B cell (primary cell): ENCODE measurements around the gene SMARCD1. TPM values are rescaled to one million over a fixed set of nuclear protein-coding genes. Genes with fewer than 3 reads are reported as not detected.

ENCODE experiments used
- ATAC-seq: fragments of 200-7000 bp; cut with Tn5 transposase; one replicate; pipeline ENCODE4 v1.10.0; 2021; ENCODE audit warnings: low read depth, mild to moderate bottlenecking, moderate number of reproducible peaks, moderate library complexity
- CTCF ChIA-PET: fragments of 350-600 bp; sonication (Branson Sonifier 250); formaldehyde crosslinking; loops from one replicate; lab custom pipeline; 2021; ENCODE audit warnings: antibody characterized with exemption, inconsistent platforms; lab: Charles Lee
- POLR2A ChIA-PET: fragments of 350-600 bp; sonication (Branson Sonifier 250); formaldehyde crosslinking; loops from one replicate; lab custom pipeline; 2021; ENCODE audit warnings: antibody characterized with exemption; lab: Charles Lee
- DNase-seq: peaks from one replicate; pipeline ENCODE4 v3.0.0; 2013
- H2AFZ ChIP-seq: 2 replicates; pipeline ENCODE4 v1.6.1; 2012; ENCODE audit warnings: mild to moderate bottlenecking, low read depth, low read length; ENCODE audit not compliant: insufficient read depth, poor library complexity, severe bottlenecking
- H3K27ac ChIP-seq, 2 donors: 1 replicate in 1 of 2; 2 replicates in 1 of 2; pipeline ENCODE4 v1.5.1; 2012 to 2013; ENCODE audit warnings: low read length in 2 of 2, mild to moderate bottlenecking in 2 of 2, moderate library complexity in 1 of 2
- H3K27me3 ChIP-seq, 4 experiments: fragments of 200-600 bp in 1 of 4; sonication (generic) in 1 of 4; replicated peaks in 1 of 4; 1 replicate in 2 of 4; 2 replicates in 2 of 4; pipeline versions ENCODE4 v1.6.1 to v1.7.0; 2013 to 2016; ENCODE audit warnings: low read length in 3 of 4, mild to moderate bottlenecking in 2 of 4, mixed read lengths in 1 of 4, moderate library complexity in 1 of 4; ENCODE audit not compliant: insufficient read depth in 4 of 4, control insufficient read depth in 3 of 4; ENCODE audit errors: control extremely low read depth in 1 of 4
- H3K36me3 ChIP-seq, 2 experiments: replicated peaks in 1 of 2; 1 replicate in 1 of 2; 2 replicates in 1 of 2; pipeline versions ENCODE4 v1.6.1 to v1.7.1; 2013; ENCODE audit warnings: low read length in 1 of 2; ENCODE audit not compliant: insufficient read depth in 2 of 2, control insufficient read depth in 1 of 2; ENCODE audit errors: control extremely low read depth in 1 of 2, extremely low read depth in 1 of 2
- H3K4me1 ChIP-seq, 2 donors: fragments of 200-600 bp in 1 of 2; sonication (generic) in 1 of 2; 1 replicate in 1 of 2; 2 replicates in 1 of 2; pipeline versions ENCODE4 v1.5.1 to v1.6.1; 2013 to 2017; ENCODE audit warnings: low read length in 2 of 2; ENCODE audit not compliant: control insufficient read depth in 2 of 2, insufficient read depth in 2 of 2
- H3K4me2 ChIP-seq: replicated peaks from 2 replicates; pipeline ENCODE3; 2012; ENCODE audit warnings: mild to moderate bottlenecking, low read depth, low read length; ENCODE audit not compliant: poor library complexity, severe bottlenecking
- H3K4me3 ChIP-seq, 5 experiments: fragments of 200-600 bp in 1 of 5; sonication (generic) in 1 of 5; 1 replicate in 3 of 5; 2 replicates in 2 of 5; pipeline versions ENCODE4 v1.5.1 to v1.7.0; 2011 to 2016; ENCODE audit warnings: low read length in 4 of 5, mild to moderate bottlenecking in 4 of 5, low read depth in 2 of 5, control low read depth in 1 of 5, moderate library complexity in 1 of 5; ENCODE audit not compliant: insufficient read depth in 1 of 5; ENCODE audit errors: control extremely low read depth in 1 of 5, extremely low read depth in 1 of 5
- H3K79me2 ChIP-seq: fragments of 200-600 bp; sonication (generic); one replicate; pipeline ENCODE4 v1.6.0; 2016; ENCODE audit warnings: low read length; ENCODE audit not compliant: control insufficient read depth, insufficient read depth
- H3K9ac ChIP-seq: fragments of 200-600 bp; sonication (generic); 2 replicates; pipeline ENCODE4 v1.6.1; 2017; ENCODE audit warnings: mild to moderate bottlenecking, low read length, moderate library complexity
- H3K9me3 ChIP-seq, 3 donors: one replicate each; pipeline versions ENCODE4 v1.6.1 to v1.7.1; 2013; ENCODE audit warnings: low read length in 2 of 3; ENCODE audit not compliant: control insufficient read depth in 2 of 3, insufficient read depth in 1 of 3; ENCODE audit errors: control extremely low read depth in 1 of 3
- H4K20me1 ChIP-seq: 2 replicates; pipeline ENCODE4 v1.6.0; 2012; ENCODE audit warnings: mild to moderate bottlenecking, low read length; ENCODE audit not compliant: insufficient read depth, control insufficient read depth, poor library complexity, severe bottlenecking
- H3K27ac Mint-ChIP-seq: one replicate; pipeline ENCODE4 v1.8.0; 2021; ENCODE audit warnings: mixed read lengths
- H3K27me3 Mint-ChIP-seq: one replicate; pipeline ENCODE4 v1.8.0; 2021; ENCODE audit warnings: mixed read lengths
- H3K4me1 Mint-ChIP-seq: one replicate; pipeline ENCODE4 v1.8.0; 2021; ENCODE audit warnings: mixed read lengths
- H3K4me3 Mint-ChIP-seq: one replicate; pipeline ENCODE4 v1.8.0; 2021; ENCODE audit warnings: mixed read lengths
- H3K9me3 Mint-ChIP-seq: one replicate; pipeline ENCODE4 v1.8.0; 2022; ENCODE audit warnings: mixed read lengths; ENCODE audit not compliant: insufficient read depth
- CTCF ChIP-seq: fragments of 200-600 bp; IDR thresholded peaks from one replicate; pipeline ENCODE4 v1.8.0; 2022; ENCODE audit warnings: antibody characterized with exemption, mild to moderate bottlenecking
- EZH2 ChIP-seq: IDR thresholded peaks from 2 replicates; pipeline ENCODE4 v1.6.1; 2012; ENCODE audit warnings: borderline replicate concordance, low read depth, mild to moderate bottlenecking, moderate library complexity, low read length; ENCODE audit not compliant: insufficient read depth, poor library complexity, severe bottlenecking
- WGBS: methylation state at CpG from one replicate; pipeline ENCODE4 v1.1.5; 2013; ENCODE audit warnings: missing lambda C conversion rate; ENCODE audit not compliant: insufficient coverage; 5-methylcytosine and 5-hydroxymethylcytosine counted together
- intact Hi-C: fragments of 100-400 bp; cut with micrococcal nuclease; formaldehyde crosslinking; loops from one replicate; pipeline ENCODE4 v1.10.0; 2022
- polyA plus RNA-seq: library from polyadenylated mRNA; depleted of rRNA; stranded (reverse); fragments of >200 nt; gene quantifications from 2 replicates; pipeline ENCODE4 v1.2.3, GENCODE V29; 2012
- total RNA-seq, 2 donors: library from RNA; stranded (reverse); fragments of 120-200 nt in 1 of 2; gene quantifications; 1 replicate in 1 of 2; 2 replicates in 1 of 2; pipeline versions ENCODE4 v1.2.3 to v1.2.4, GENCODE V29; 2013 to 2022

SMARCD1 gene
- total and polyA plus RNA-seq, 2 donors (not counting 1 experiment from before 2014, with no cell fraction given) = 67.8 to 101 TPM

GRCh38 chr12:50057896-50058670 lies 27.1 kb upstream of the SMARCD1 start:
- Mint-ChIP-seq H3K27ac (no peak overlapping the region), H3K27me3 (peaks cover 59% of the 10 kb centered on the region), H3K4me1 (peaks cover 19% of the 10 kb centered on the region), H3K9me3 (no peaks in the 10 kb centered on the region), H3K4me3 (peak overlapping the region; percentile 70)
- Histone ChIP-seq H3K27ac (no peak overlapping the region), H3K4me2 (peak overlapping the region; percentile 94), H3K36me3 (no peaks in the 10 kb centered on the region), H3K4me3 (peak overlapping the region in 2 of 5 experiments; percentile 19 to 62), H3K9ac (no peak overlapping the region), H3K27me3 (peaks cover 0 to 47% (median 17%) of the 10 kb centered on the region in 4 experiments), H3K79me2 (no peaks in the 10 kb centered on the region), H3K9me3 (peaks cover 0 to 4% (median 0%) of the 10 kb centered on the region in 3 donors), H3K4me1 (peaks cover 22 to 23% of the 10 kb centered on the region in 2 donors), H4K20me1 (no peaks in the 10 kb centered on the region), H2AFZ (no peak overlapping the region)
- ATAC-seq (no peak), DNase-seq (no peak)
- 27% methylated on average over 20 of the region's 30 CpGs for WGBS
- intact Hi-C loops = loop anchor here (5.0 kb wide), 1 partner anchor 191 kb away; no protein-coding TSS in a partner anchor
- POLR2A ChIA-PET = no interaction called here
- CTCF ChIA-PET = interaction anchor here (0.6 to 4.2 kb wide), 5 partner anchors 13 to 281 kb away, joined by 3 to 23 read pairs (median 3); partner anchors contain the start of gene SMARCD1
- TF ChIP-seq EZH2 (no peak), CTCF (no peak)

GRCh38 chr12:50058743-50059312 lies 26.3 kb upstream of the SMARCD1 start:
- no peak for TF ChIP-seq CTCF
- TF ChIP-seq EZH2 = no peak
- Histone ChIP-seq H3K79me2 (no peaks in the 10 kb centered on the region), H3K4me3 (no peak overlapping the region), H3K9me3 (peaks cover 0 to 4% (median 0%) of the 10 kb centered on the region in 3 donors), H3K9ac (no peak overlapping the region), H3K4me2 (no peak overlapping the region), H4K20me1 (no peaks in the 10 kb centered on the region), H2AFZ (no peak overlapping the region), H3K27me3 (peaks cover 0 to 50% (median 16%) of the 10 kb centered on the region in 4 experiments), H3K36me3 (no peaks in the 10 kb centered on the region), H3K27ac (no peak overlapping the region), H3K4me1 (peaks cover 22 to 23% of the 10 kb centered on the region in 2 donors)
- Mint-ChIP-seq H3K27me3 (peaks cover 57% of the 10 kb centered on the region), H3K9me3 (no peaks in the 10 kb centered on the region), H3K4me3 (peak overlapping the region; percentile 70), H3K4me1 (peaks cover 19% of the 10 kb centered on the region), H3K27ac (no peak overlapping the region)
- DNase-seq (no peak), ATAC-seq (no peak)
- CTCF ChIA-PET = interaction anchor here (0.6 to 4.2 kb wide), 5 partner anchors 12 to 117 kb away, joined by 3 to 23 read pairs (median 3); partner anchors contain the start of gene SMARCD1
- POLR2A ChIA-PET = no interaction called here
- intact Hi-C loops = loop anchor here (5.0 kb wide), 1 partner anchor 192 kb away; no protein-coding TSS in a partner anchor
- 94% methylated on average over 15 of the region's 15 CpGs for WGBS
